Stromal cell of bone marrow (primary cell): ENCODE results near the gene SLC7A14.

ENCODE experiments used
- DNase-seq: peaks from one replicate; pipeline ENCODE4 v3.0.0-alpha.2; 2012; ENCODE audit warnings: low read depth

Gene SLC7A14

GRCh38 chr3:170425491-170426239 is 160.2 kb downstream of the SLC7A14 start:
- no peak for DNase-seq

DNA sequence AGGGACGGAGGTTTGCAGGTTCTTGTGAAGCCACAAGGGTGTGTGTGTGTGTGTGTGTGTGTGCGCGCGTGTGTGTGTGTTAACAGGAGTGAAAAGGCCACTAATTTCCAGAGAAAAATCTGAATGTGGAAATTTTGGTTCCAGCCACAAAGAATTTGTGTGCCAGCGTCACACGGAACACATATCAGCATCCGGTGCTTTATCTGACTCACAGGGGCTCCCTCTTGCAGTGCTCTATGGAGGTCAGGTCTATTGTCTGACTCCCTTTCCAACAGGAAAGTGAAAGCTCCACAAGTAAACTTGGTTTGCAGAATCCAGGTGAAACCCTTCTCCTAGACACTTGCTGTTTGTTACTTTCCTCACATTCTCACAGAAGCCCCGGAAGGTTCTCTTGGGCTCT is 161.0 kb downstream of the SLC7A14 start:
- DNase-seq = no peak

DNA sequence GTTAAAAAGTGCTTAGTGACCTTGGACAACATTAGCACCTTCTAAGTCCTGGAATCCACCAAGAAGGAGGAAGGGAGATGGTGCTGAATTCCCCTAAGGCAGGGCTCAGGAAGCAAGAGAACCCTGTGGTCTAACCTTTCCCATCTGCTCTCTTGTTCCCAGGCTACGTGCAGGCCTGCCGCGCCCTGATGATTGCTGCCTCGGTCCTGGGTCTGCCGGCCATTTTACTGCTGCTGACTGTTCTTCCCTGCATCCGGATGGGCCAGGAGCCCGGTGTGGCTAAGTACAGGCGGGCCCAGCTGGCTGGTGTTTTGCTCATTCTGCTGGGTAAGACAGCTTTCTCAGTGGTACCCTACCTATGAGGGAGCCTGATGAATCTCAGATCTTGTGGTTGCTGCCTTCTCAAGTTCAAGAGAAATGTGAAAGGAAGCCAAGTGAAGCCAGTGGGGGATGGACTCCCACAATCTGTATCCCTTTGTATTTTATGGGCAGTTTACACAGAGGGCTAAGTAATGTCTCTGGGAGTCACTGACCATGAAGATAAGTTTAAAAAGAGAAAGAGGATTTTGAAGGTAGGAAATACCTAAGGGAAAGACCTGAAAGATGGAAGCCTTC is 162.8 kb downstream of the SLC7A14 start:
- DNase-seq = no peak

GRCh38 chr3:170421758-170422157 is 164.1 kb downstream of the SLC7A14 start:
- no peak for DNase-seq

- no peak for DNase-seq
These were observed 164.7 kb downstream of the SLC7A14 start for GRCh38 chr3:170421111-170421641.

DNA sequence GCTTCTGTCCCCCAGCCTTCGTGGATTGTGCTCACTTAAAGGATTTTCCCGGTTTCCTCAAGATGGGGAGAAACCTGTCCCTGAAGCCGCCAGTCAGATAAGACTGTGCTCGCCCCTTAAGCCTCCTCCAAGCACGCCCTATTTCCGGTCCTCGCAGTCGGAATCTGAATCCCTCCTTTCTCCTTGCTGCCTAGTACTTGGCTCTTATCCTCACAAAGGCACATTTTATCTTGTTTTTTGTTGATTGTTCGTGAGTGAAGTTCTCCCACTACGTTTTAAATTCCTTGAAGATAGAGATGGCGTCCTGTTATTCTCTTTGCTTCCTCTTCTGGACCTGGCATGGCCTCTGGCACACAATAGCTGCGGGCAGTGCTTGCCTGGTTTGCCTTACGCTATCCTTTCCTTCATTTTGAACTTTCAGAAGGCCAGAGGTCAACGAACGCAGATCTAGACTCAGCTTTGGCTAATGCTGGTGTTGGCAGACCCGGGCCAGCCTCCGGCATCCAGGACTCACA is 165.5 kb downstream of the SLC7A14 start:
- no peak for DNase-seq

DNA sequence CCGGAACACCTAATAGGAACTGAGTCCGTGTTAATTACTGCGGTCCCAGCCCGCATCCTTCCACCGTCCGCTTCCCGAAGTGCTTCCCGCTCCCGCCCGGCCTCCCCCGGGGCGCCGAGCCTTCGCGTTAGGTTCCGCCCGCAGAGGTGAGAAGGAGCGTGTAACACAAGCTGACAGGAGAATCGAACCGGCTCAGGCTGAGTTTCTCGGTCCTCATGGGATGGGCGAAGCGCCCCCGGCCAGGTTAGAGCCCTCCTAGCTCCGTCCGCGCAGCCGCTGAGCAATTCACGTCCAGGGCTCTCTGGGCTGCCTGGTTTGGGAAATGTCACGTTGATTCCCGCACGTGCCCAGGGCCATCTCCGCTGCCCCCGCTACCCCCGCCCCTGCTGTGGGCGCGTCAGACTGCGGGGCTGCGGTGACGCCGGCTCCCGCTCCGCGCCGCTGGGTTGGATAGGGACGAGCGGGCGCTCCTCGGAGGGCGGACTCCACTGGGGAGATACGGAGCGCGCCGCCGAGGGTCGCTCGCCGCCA is 166.3 kb downstream of the SLC7A14 start:
- no peak for DNase-seq

GRCh38 chr3:170418422-170419398 is 167.2 kb downstream of the SLC7A14 start, which contains the start of gene CLDN11:
TSS of gene CLDN11 (plus strand) at chr3:170418868. CDS start at chr3:170419067, 199 bp downstream.
- DNase-seq = no peak

GRCh38 chr3:170417090-170417489 is 168.8 kb downstream of the SLC7A14 start:
- DNase-seq = no peak

- peak; percentile 76 for DNase-seq
These were observed 171.6 kb downstream of the SLC7A14 start for GRCh38 chr3:170414202-170414663.

DNA sequence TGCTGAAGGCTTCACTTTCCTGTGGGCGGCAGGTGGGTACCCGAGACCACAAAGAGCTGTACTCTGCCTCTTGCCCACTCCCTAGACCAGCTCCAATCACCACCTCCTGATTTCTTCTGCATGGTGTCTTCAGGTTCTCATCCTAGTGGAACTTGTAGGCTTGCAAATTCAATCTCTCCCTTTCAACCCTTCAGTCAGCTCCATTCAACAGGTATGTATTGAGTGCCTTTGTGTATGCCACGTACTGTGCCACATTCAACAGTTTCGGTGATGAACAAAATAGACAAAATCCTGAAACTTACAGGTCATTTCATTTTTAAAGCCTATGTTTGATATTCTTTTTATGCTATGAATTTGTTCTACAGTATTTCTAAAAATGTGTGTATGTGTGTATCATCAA is 172.6 kb downstream of the SLC7A14 start:
- no peak for DNase-seq

GRCh38 chr3:170410428-170411029 is 175.3 kb downstream of the SLC7A14 start:
- no peak for DNase-seq
